WTC11 (cell line): ENCODE results near the gene CKM. TPM values are rescaled to one million over a fixed set of nuclear protein-coding genes. Genes with fewer than 3 reads are reported as not detected.

Source experiments
- ATAC-seq: fragments of 200-7000 bp; cut with Tn5 transposase; 2 replicates; pipeline ENCODE4 v1.10.0; 2021; ENCODE audit warnings: mild to moderate bottlenecking, moderate library complexity
- CTCF ChIA-PET: fragments of 300-600 bp; sonication (Branson Sonifier 250); formaldehyde crosslinking; loops from one replicate; lab custom pipeline; 2021; ENCODE audit warnings: antibody characterized with exemption; lab: Charles Lee
- POLR2A ChIA-PET: fragments of 350-600 bp; sonication (Branson Sonifier 250); formaldehyde crosslinking; loops from one replicate; lab custom pipeline; 2021; ENCODE audit warnings: antibody characterized with exemption; lab: Charles Lee
- DNase-seq: peaks from one replicate; pipeline ENCODE4 v3.0.0; 2021; ENCODE audit warnings: low spot score
- H3K27ac Mint-ChIP-seq: 2 replicates; pipeline ENCODE4 v1.8.0; 2021; ENCODE audit warnings: mixed read lengths
- H3K27me3 Mint-ChIP-seq: 2 replicates; pipeline ENCODE4 v1.8.0; 2021; ENCODE audit warnings: low read depth, mild to moderate bottlenecking, moderate library complexity, mixed read lengths
- H3K36me3 Mint-ChIP-seq: 2 replicates; pipeline ENCODE4 v1.8.0; 2021; ENCODE audit warnings: mixed read lengths
- H3K4me1 Mint-ChIP-seq: 2 replicates; pipeline ENCODE4 v1.8.0; 2022; ENCODE audit warnings: mixed read lengths
- H3K4me3 Mint-ChIP-seq: 2 replicates; pipeline ENCODE4 v1.8.0; 2021; ENCODE audit warnings: mild to moderate bottlenecking, moderate library complexity, mixed read lengths
- H3K9me3 Mint-ChIP-seq: 2 replicates; pipeline ENCODE4 v1.8.0; 2021; ENCODE audit warnings: mixed read lengths
- ATF1 ChIP-seq: sonication (generic); formaldehyde crosslinking; IDR thresholded peaks from 2 replicates; pipeline ENCODE4 v1.8.1; 2023; ENCODE audit warnings: mild to moderate bottlenecking, moderate library complexity, missing genetic modification reagents
- ATF2 ChIP-seq: sonication (generic); formaldehyde crosslinking; IDR thresholded peaks from 2 replicates; pipeline ENCODE4 v1.8.1; 2022; ENCODE audit warnings: low read depth, missing genetic modification reagents, borderline replicate concordance
- E2F1 ChIP-seq: sonication (generic); formaldehyde crosslinking; IDR thresholded peaks from 2 replicates; pipeline ENCODE4 v1.8.0; 2022; ENCODE audit warnings: mild to moderate bottlenecking, missing genetic modification reagents
- ELF4 ChIP-seq: sonication (generic); formaldehyde crosslinking; IDR thresholded peaks from 2 replicates; pipeline ENCODE4 v1.8.1; 2022; ENCODE audit warnings: low read depth, mild to moderate bottlenecking, moderate library complexity, missing genetic modification reagents
- ETV6 ChIP-seq: sonication (generic); formaldehyde crosslinking; IDR thresholded peaks from 2 replicates; pipeline ENCODE4 v1.8.1; 2022; ENCODE audit warnings: mild to moderate bottlenecking, missing genetic modification reagents
- FOXK1 ChIP-seq: sonication (generic); formaldehyde crosslinking; IDR thresholded peaks from 2 replicates; pipeline ENCODE4 v1.8.0; 2022; ENCODE audit warnings: mild to moderate bottlenecking, moderate library complexity, missing genetic modification reagents
- GABPB1 ChIP-seq: sonication (generic); formaldehyde crosslinking; IDR thresholded peaks from 2 replicates; pipeline ENCODE4 v1.8.1; 2023; ENCODE audit warnings: mild to moderate bottlenecking, missing genetic modification reagents
- HMGA2 ChIP-seq: fragments of 250-450 bp; sonication (Bioruptor Pico); IDR thresholded peaks from 2 replicates; pipeline ENCODE4 v1.4.0; 2021; ENCODE audit warnings: mild to moderate bottlenecking, moderate library complexity
- HMGXB4 ChIP-seq: sonication (generic); formaldehyde crosslinking; IDR thresholded peaks from 2 replicates; pipeline ENCODE4 v1.8.1; 2023; ENCODE audit warnings: mild to moderate bottlenecking, moderate library complexity, missing genetic modification reagents
- IRF1 ChIP-seq: sonication (generic); formaldehyde crosslinking; IDR thresholded peaks from 2 replicates; pipeline ENCODE4 v1.8.0; 2023; ENCODE audit warnings: missing genetic modification reagents
- JAZF1 ChIP-seq: fragments of 250-450 bp; sonication (Bioruptor Pico); IDR thresholded peaks from 2 replicates; pipeline ENCODE4 v1.9.0; 2021; ENCODE audit warnings: moderate library complexity, mild to moderate bottlenecking, inconsistent platforms
- KAT7 ChIP-seq: sonication (generic); formaldehyde crosslinking; IDR thresholded peaks from 2 replicates; pipeline ENCODE4 v1.8.1; 2023; ENCODE audit warnings: missing genetic modification reagents, mild to moderate bottlenecking, borderline replicate concordance
- MYBL2 ChIP-seq: sonication (generic); formaldehyde crosslinking; IDR thresholded peaks from 2 replicates; pipeline ENCODE4 v1.8.1; 2023; ENCODE audit warnings: mild to moderate bottlenecking, moderate library complexity, missing genetic modification reagents
- NR1H2 ChIP-seq: sonication (generic); formaldehyde crosslinking; IDR thresholded peaks from 2 replicates; pipeline ENCODE4 v1.9.0; 2021; ENCODE audit warnings: mild to moderate bottlenecking, moderate library complexity, missing genetic modification reagents
- NR3C1 ChIP-seq: sonication (generic); formaldehyde crosslinking; conservative IDR thresholded peaks from 2 replicates; pipeline ENCODE4 v1.8.1; 2023; ENCODE audit warnings: low read depth, mild to moderate bottlenecking, missing genetic modification reagents
- OVOL2 ChIP-seq: fragments of 250-450 bp; sonication (Bioruptor Pico); IDR thresholded peaks from 2 replicates; pipeline ENCODE4 v1.9.0; 2021; ENCODE audit warnings: mild to moderate bottlenecking, borderline replicate concordance
- PREB ChIP-seq: sonication (generic); formaldehyde crosslinking; IDR thresholded peaks from 2 replicates; pipeline ENCODE4 v1.8.1; 2022; ENCODE audit warnings: mild to moderate bottlenecking, missing genetic modification reagents, moderate library complexity, borderline replicate concordance
- SP1 ChIP-seq: sonication (generic); formaldehyde crosslinking; conservative IDR thresholded peaks from 2 replicates; pipeline ENCODE4 v1.8.1; 2022; ENCODE audit warnings: missing genetic modification reagents
- TEAD4 ChIP-seq: sonication (generic); formaldehyde crosslinking; IDR thresholded peaks from 2 replicates; pipeline ENCODE4 v1.8.0; 2022; ENCODE audit warnings: mild to moderate bottlenecking, missing genetic modification reagents
- ZBTB21 ChIP-seq: sonication (generic); formaldehyde crosslinking; IDR thresholded peaks from 2 replicates; pipeline ENCODE4 v1.8.1; 2023; ENCODE audit warnings: mild to moderate bottlenecking, missing genetic modification reagents, borderline replicate concordance
- ZBTB43 ChIP-seq: sonication (generic); formaldehyde crosslinking; IDR thresholded peaks from 2 replicates; pipeline ENCODE4 v1.8.1; 2023; ENCODE audit warnings: mild to moderate bottlenecking, missing genetic modification reagents
- ZMAT4 ChIP-seq: fragments of 250-450 bp; sonication (Bioruptor Pico); IDR thresholded peaks from 2 replicates; pipeline ENCODE4 v1.9.0; 2021; ENCODE audit warnings: mild to moderate bottlenecking
- ZNF138 ChIP-seq: sonication (generic); formaldehyde crosslinking; conservative IDR thresholded peaks from 2 replicates; pipeline ENCODE4 v1.8.1; 2022; ENCODE audit warnings: mild to moderate bottlenecking, moderate library complexity, missing genetic modification reagents
- ZNF671 ChIP-seq: fragments of 250-450 bp; sonication (Bioruptor Pico); IDR thresholded peaks from 2 replicates; pipeline ENCODE4 v1.8.0; 2021; ENCODE audit warnings: mild to moderate bottlenecking
- ZSCAN18 ChIP-seq: fragments of 250-450 bp; sonication (Bioruptor Pico); IDR thresholded peaks from 2 replicates; pipeline ENCODE4 v2.1.2; 2022; ENCODE audit warnings: mild to moderate bottlenecking, moderate library complexity
- total RNA-seq: library from RNA; stranded (reverse); gene quantifications from 3 replicates; pipeline ENCODE4 v1.2.3, GENCODE V29; 2021

CKM gene
- total RNA-seq, 1 experiment from 2014 or later, result not detected

GRCh38 chr19:45296355-45296754 lies 26.3 kb downstream of the CKM start:
- TF ChIP-seq ZBTB21 (CRISPR knock-in tag), result no peak
- TF ChIP-seq ZNF138, result no peak
- TF ChIP-seq TEAD4 (CRISPR knock-in tag), result no peak
- no peak for TF ChIP-seq IRF1
- no peak for TF ChIP-seq ZMAT4 (CRISPR knock-in tag)
- no peak for TF ChIP-seq SP1 (CRISPR knock-in tag)
- no peak for TF ChIP-seq ETV6
- no peak for TF ChIP-seq GABPB1 (CRISPR knock-in tag)
- no peak for TF ChIP-seq ZSCAN18 (CRISPR knock-in tag)
- TF ChIP-seq MYBL2, result no peak
- no peak for TF ChIP-seq NR1H2 (CRISPR knock-in tag)
- no peak for TF ChIP-seq ATF1 (CRISPR knock-in tag)
- TF ChIP-seq ZNF671 (CRISPR knock-in tag), result no peak
- no peak for TF ChIP-seq PREB (CRISPR knock-in tag)
- no peak for TF ChIP-seq JAZF1 (CRISPR knock-in tag)
- no peak for TF ChIP-seq HMGXB4 (CRISPR knock-in tag)
- no peak; the same call in 1 of the 2 replicates for ATAC-seq
- ChIA-PET CTCF (no interaction called here), POLR2A (no interaction called here)
- Mint-ChIP-seq H3K4me3 (no peak overlapping the region), H3K27ac (no peak overlapping the region), H3K4me1 (no peaks in the 10 kb centered on the region), H3K27me3 (peaks cover 7% of the 10 kb centered on the region; the same call in 1 of the 2 replicates), H3K36me3 (peaks cover 47% of the 10 kb centered on the region), H3K9me3 (peaks cover 4% of the 10 kb centered on the region)
- DNase-seq, result no peak

- Mint-ChIP-seq H3K4me1 (no peaks in the 10 kb centered on the region), H3K36me3 (peaks cover 48% of the 10 kb centered on the region), H3K27ac (no peak overlapping the region), H3K4me3 (no peak overlapping the region)
- ChIA-PET CTCF (no interaction called here), POLR2A (no interaction called here)
- TF ChIP-seq FOXK1 (CRISPR knock-in tag) (no peak), ZMAT4 (CRISPR knock-in tag) (no peak), KAT7 (CRISPR knock-in tag) (no peak), ZSCAN18 (CRISPR knock-in tag) (no peak), ATF2 (no peak), NR3C1 (CRISPR knock-in tag) (no peak), ELF4 (CRISPR knock-in tag) (no peak), ZBTB43 (CRISPR knock-in tag) (no peak), OVOL2 (CRISPR knock-in tag) (no peak), E2F1 (CRISPR knock-in tag) (no peak), HMGA2 (CRISPR knock-in tag) (no peak)
- TF ChIP-seq, all 79 proteins: peak for 0
- DNase-seq (no peak), ATAC-seq (no peak)
- Mint-ChIP-seq H3K9me3 (peaks cover 4% of the 10 kb centered on the region), H3K27me3 (peaks cover 7% of the 10 kb centered on the region; the same call in 1 of the 2 replicates)
Measured at GRCh38 chr19:45295873-45296272, 26.8 kb downstream of the CKM start.
